ENCODE data around the gene ATXN1. TPM values are rescaled to one million over a fixed set of nuclear protein-coding genes. Genes with fewer than 3 reads are reported as not detected.

The ATXN1 gene
- total and polyA plus RNA-seq, 2 of the 13 experiments (the other 11 are each of a cell fraction or from before 2014, with no cell fraction given) = 20.7 to 39.5 TPM

DNA sequence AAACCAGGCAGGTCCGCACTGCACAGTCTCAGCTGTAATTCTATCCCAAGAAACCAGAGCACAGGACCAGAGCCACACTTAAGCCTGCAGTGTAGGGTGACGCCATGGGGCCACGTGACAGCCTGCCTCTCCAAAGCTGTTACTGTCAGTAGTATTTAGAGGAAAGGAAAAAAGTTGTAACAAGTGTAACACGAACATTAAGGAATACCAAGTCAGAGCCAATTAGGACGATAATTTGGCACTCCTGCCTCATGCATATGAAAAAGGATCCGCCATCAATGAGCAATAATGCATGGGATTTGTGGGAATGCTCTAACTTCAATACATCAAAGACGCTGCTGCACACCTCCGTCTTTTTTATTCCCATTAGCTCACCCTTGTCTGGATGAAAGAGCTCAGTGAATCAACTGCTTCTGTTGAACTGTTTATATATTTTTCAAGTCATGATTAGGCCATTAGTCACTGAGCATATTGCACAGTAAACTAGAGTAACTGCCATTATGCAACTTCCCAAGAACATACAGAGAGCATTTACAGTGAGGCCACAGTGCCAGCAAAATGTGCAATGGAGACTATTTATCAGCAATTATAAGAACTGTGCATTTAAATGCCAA, 79.9 kb downstream of the ATXN1 start (continued):
- TF ChIP-seq FOXA1 (IDR thresholded peaks at IDR 0.05) (no peak), FOXA1 (CRISPR knock-in tag; IDR thresholded peaks at IDR 0.05) (peak; percentile 65), CBX2 (IDR thresholded peaks at IDR 0.05; ENCODE audit: low read depth, low read length) (no peak), CBX2 (CRISPR knock-in tag; IDR thresholded peaks at IDR 0.05; ENCODE audit: low read depth) (no peak), KMT2A (CRISPR knock-in tag; IDR thresholded peaks at IDR 0.05) (no peak), ZNF644 (CRISPR knock-in tag; IDR thresholded peaks at IDR 0.05; ENCODE audit: low read depth) (peak; percentile 87), HIVEP1 (CRISPR knock-in tag; IDR thresholded peaks at IDR 0.05) (no peak), SOX13 (IDR thresholded peaks at IDR 0.05) (no peak), SOX13 (CRISPR knock-in tag; conservative IDR thresholded peaks at IDR 0.05 in 1 of 2, IDR thresholded peaks at IDR 0.05 in 1 of 2) (peak in 1 of 2 experiments; percentile 68; a peak in 1 of 4 replicates), SSRP1 (CRISPR knock-in tag; IDR thresholded peaks at IDR 0.05) (peak; percentile 44; the same call in 1 of the 2 replicates), ZNF7 (CRISPR knock-in tag; IDR thresholded peaks at IDR 0.05) (no peak), ZNF703 (CRISPR knock-in tag; IDR thresholded peaks at IDR 0.05; ENCODE audit: borderline replicate concordance) (no peak), HOXA3 (CRISPR knock-in tag; IDR thresholded peaks at IDR 0.05) (no peak), PHF5A (CRISPR knock-in tag; IDR thresholded peaks at IDR 0.05; ENCODE audit: low read depth, unreplicated experiment) (no peak), POLR2AphosphoS5 (IDR thresholded peaks at IDR 0.05; ENCODE audit: low read depth, low read length) (no peak), ZNF44 (CRISPR knock-in tag; IDR thresholded peaks at IDR 0.05) (no peak), NCOA5 (CRISPR knock-in tag; IDR thresholded peaks at IDR 0.05) (no peak), CENPX (CRISPR knock-in tag; IDR thresholded peaks at IDR 0.05) (no peak), GTF2F1 (IDR thresholded peaks at IDR 0.05; ENCODE audit: low read length) (no peak)
- TF ChIP-seq, protein P1, sequence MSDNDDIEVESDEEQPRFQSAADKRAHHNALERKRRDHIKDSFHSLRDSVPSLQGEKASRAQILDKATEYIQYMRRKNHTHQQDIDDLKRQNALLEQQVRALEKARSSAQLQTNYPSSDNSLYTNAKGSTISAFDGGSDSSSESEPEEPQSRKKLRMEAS (IDR thresholded peaks at IDR 0.05) = peak; percentile 37; the same call in 1 of the 2 replicates
- TF ChIP-seq, protein P2, sequence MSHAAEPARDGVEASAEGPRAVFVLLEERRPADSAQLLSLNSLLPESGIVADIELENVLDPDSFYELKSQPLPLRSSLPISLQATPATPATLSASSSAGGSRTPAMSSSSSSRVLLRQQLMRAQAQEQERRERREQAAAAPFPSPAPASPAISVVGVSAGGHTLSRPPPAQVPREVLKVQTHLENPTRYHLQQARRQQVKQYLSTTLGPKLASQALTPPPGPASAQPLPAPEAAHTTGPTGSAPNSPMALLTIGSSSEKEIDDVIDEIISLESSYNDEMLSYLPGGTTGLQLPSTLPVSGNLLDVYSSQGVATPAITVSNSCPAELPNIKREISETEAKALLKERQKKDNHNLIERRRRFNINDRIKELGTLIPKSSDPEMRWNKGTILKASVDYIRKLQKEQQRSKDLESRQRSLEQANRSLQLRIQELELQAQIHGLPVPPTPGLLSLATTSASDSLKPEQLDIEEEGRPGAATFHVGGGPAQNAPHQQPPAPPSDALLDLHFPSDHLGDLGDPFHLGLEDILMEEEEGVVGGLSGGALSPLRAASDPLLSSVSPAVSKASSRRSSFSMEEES (CRISPR knock-in tag; IDR thresholded peaks at IDR 0.05) = peak; percentile 51; the same call in 1 of the 2 replicates
- TF ChIP-seq, protein P3, sequence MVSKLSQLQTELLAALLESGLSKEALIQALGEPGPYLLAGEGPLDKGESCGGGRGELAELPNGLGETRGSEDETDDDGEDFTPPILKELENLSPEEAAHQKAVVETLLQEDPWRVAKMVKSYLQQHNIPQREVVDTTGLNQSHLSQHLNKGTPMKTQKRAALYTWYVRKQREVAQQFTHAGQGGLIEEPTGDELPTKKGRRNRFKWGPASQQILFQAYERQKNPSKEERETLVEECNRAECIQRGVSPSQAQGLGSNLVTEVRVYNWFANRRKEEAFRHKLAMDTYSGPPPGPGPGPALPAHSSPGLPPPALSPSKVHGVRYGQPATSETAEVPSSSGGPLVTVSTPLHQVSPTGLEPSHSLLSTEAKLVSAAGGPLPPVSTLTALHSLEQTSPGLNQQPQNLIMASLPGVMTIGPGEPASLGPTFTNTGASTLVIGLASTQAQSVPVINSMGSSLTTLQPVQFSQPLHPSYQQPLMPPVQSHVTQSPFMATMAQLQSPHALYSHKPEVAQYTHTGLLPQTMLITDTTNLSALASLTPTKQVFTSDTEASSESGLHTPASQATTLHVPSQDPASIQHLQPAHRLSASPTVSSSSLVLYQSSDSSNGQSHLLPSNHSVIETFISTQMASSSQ (IDR thresholded peaks at IDR 0.05; ENCODE audit: low read depth) = 0 out of 2 replicates have a peak, but pooled peaks have one; percentile 11
- TF ChIP-seq, protein P3 (CRISPR knock-in tag; IDR thresholded peaks at IDR 0.05; ENCODE audit: borderline replicate concordance) = no peak
- TF ChIP-seq, protein P4, sequence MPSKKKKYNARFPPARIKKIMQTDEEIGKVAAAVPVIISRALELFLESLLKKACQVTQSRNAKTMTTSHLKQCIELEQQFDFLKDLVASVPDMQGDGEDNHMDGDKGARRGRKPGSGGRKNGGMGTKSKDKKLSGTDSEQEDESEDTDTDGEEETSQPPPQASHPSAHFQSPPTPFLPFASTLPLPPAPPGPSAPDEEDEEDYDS (CRISPR knock-in tag; IDR thresholded peaks at IDR 0.05) = peak; percentile 42
- TF ChIP-seq, protein P5, sequence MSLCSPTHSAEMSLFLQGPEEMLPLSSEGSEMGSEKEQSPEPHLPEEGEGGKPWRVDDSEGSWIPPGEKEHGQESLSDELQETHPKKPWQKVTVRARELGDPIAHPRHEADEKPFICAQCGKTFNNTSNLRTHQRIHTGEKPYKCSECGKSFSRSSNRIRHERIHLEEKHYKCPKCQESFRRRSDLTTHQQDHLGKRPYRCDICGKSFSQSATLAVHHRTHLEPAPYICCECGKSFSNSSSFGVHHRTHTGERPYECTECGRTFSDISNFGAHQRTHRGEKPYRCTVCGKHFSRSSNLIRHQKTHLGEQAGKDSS (CRISPR knock-in tag; IDR thresholded peaks at IDR 0.05; ENCODE audit: borderline replicate concordance, low read depth) = no peak
